ENCODE data around the gene IFIT2.

DNA sequence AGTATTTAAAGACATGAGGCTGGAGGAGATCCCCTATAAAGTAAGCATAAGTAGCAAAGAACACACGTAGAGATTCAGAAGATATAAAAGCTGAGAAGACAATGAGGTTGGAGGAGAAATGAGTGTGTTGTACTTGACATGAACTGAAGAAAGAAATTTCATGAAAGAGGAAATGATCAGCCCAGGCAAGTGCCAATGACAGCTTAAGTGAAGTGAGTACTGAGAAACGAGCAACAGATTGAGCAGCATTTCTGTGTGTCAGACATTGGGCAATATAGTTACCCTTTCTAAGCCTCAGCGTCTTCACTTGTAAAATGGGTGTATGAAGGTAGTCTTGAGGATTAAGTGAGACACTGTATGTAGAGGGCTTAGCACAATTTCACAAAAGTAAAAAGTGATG lies 45.5 kb upstream of the IFIT2 start:
- TF ChIP-seq CTCF (conservative IDR thresholded peaks at IDR 0.05), result no peak
- no peak for TF ChIP-seq ZFX (IDR thresholded peaks at IDR 0.05)

All from C4-2B (cell line).